Body of pancreas (tissue), 4 donors: ENCODE measurements around the gene NDST4.

Source experiments
- CTCF ChIP-seq, 7 experiments: fragments of 450-650 bp in 4 of 7; fragments of 200-600 bp in 3 of 7; sonication (generic) in 3 of 7; IDR thresholded peaks; one replicate each; pipeline ENCODE4 v1.5.1; 2016 to 2019; ENCODE audit warnings: antibody characterized with exemption in 7 of 7
- POLR2A ChIP-seq, 3 donors: fragments of 450-650 bp; IDR thresholded peaks; one replicate each; pipeline ENCODE4 v1.6.1; 2016; ENCODE audit warnings: antibody characterized with exemption in 3 of 3, mild to moderate bottlenecking in 2 of 3

- no peak for TF ChIP-seq CTCF (IDR thresholded peaks at IDR 0.05)
- TF ChIP-seq POLR2A (IDR thresholded peaks at IDR 0.05), result no peak
Measured at GRCh38 chr4:115152965-115153364, 39.5 kb upstream of the NDST4 start.
